DLD1 (cell line): ENCODE measurements around the gene CFAP99.
"Not testable (repeated sequence)": the region's sequence is repeated elsewhere in the genome, so short reads cannot be mapped to it uniquely, and the experiment has no call there.

Experiments used
- in situ Hi-C: cut with HindIII; loops from 2 replicates; pipeline ENCODE4 v1.10.0; 2017; ENCODE audit warnings: low sequenced_read_pairs

Gene CFAP99

GRCh38 chr4:2462992-2463762 is 44.4 kb downstream of the CFAP99 start:
- in situ Hi-C loops = no loop called here

- in situ Hi-C loops = no loop called here
Observed at GRCh38 chr4:2465032-2465431, 46.3 kb downstream of the CFAP99 start.

GRCh38 chr4:2465544-2465943 is 46.8 kb downstream of the CFAP99 start:
- in situ Hi-C loops = not testable (repeated sequence)

- in situ Hi-C loops = no loop called here
Observed at GRCh38 chr4:2468456-2469191, 49.9 kb downstream of the CFAP99 start, which contains the start of gene RNF4. Gene RNF4, plus strand, starts transcription at chr4:2469106. Its CDS starts 21,388 bp downstream, at chr4:2490494.

GRCh38 chr4:2469192-2469984 is 50.6 kb downstream of the CFAP99 start:
- in situ Hi-C loops = no loop called here

- in situ Hi-C loops = no loop called here
Observed at GRCh38 chr4:2470791-2471190, 52.0 kb downstream of the CFAP99 start.

GRCh38 chr4:2472187-2472586 is 53.4 kb downstream of the CFAP99 start:
- in situ Hi-C loops = no loop called here

GRCh38 chr4:2478229-2478628 is 59.5 kb downstream of the CFAP99 start:
- in situ Hi-C loops = no loop called here

- in situ Hi-C loops = no loop called here
Observed at GRCh38 chr4:2480649-2481048, 61.9 kb downstream of the CFAP99 start.

- in situ Hi-C loops = no loop called here
Observed at GRCh38 chr4:2482192-2482591, 63.4 kb downstream of the CFAP99 start.

GRCh38 chr4:2482693-2483092 is 63.9 kb downstream of the CFAP99 start:
- in situ Hi-C loops = no loop called here

- in situ Hi-C loops = no loop called here
Observed at GRCh38 chr4:2483237-2483636, 64.5 kb downstream of the CFAP99 start.

GRCh38 chr4:2484185-2484584 is 65.4 kb downstream of the CFAP99 start:
- in situ Hi-C loops = no loop called here

- in situ Hi-C loops = no loop called here
Observed at GRCh38 chr4:2484993-2485392, 66.2 kb downstream of the CFAP99 start.

- in situ Hi-C loops = no loop called here
Observed at GRCh38 chr4:2485956-2486355, 67.2 kb downstream of the CFAP99 start.

GRCh38 chr4:2486981-2487380 is 68.2 kb downstream of the CFAP99 start:
- in situ Hi-C loops = no loop called here

GRCh38 chr4:2487632-2488031 is 68.9 kb downstream of the CFAP99 start:
- in situ Hi-C loops = no loop called here

- in situ Hi-C loops = no loop called here
Observed at GRCh38 chr4:2489081-2489805, 70.5 kb downstream of the CFAP99 start.

GRCh38 chr4:2489841-2490552 is 71.2 kb downstream of the CFAP99 start:
- in situ Hi-C loops = no loop called here

- in situ Hi-C loops = no loop called here
Observed at GRCh38 chr4:2492970-2493369, 74.2 kb downstream of the CFAP99 start.
